OCI-M1 (cell line): ENCODE measurements around the gene GPR42.
"Not testable (repeated sequence)": the region's sequence is repeated elsewhere in the genome, so short reads cannot be mapped to it uniquely, and the experiment has no call there.

Experiments
- DNase-seq: peaks from one replicate; lab custom pipeline; 2025; lab: John Stamatoyannopoulos, UW

Gene GPR42

DNA sequence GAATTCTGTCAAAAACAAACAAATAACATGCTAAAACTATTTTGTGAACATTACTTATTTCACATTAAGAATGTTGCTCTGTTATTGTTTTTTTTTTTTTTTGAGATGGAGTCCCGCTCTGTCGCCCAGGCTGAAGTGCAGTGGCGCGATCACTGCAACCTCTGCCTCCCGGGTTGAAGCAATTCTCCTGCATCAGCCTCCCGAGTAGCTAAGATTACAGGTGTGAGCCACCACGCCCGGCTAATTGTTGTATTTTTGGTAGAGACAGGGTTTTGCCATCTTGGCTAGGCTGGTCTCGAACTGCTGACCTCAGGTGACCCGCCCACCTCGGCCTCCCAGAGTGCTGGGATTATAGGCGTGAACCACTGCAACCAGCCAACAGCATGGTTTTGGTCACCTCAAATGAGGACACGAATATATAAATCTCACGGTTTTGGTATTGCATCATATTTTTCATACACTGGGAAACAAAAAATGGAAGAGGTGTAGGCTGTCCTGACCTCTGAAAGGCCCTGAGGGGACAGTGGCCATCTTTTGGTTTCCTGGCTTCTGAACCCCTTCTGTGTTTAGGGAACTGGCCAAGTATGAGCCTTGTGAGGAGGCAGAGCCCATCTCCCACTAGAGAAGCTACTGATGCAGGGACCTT, 25.5 kb downstream of the GPR42 start:
- DNase-seq, result peak; percentile 21

DNA sequence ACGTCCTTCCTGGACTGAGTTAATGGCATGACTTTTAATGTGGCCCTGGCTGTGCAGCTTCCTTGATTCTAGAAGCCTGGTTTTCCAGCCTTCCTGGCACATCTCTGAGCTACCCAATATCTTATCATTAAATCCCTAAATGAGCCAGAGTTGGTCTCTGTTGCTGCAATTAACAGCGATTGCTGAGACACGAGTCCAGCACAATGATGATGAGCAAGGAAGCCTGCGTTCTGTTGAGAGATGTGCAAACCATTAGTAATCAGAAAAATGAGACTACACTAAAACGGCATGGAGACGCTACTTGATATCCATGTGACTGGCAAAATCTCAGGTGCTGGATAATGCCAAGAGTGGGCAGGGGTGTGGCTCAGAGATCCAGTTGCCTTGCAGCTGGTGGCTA, 26.2 kb downstream of the GPR42 start:
- no peak for DNase-seq

DNA sequence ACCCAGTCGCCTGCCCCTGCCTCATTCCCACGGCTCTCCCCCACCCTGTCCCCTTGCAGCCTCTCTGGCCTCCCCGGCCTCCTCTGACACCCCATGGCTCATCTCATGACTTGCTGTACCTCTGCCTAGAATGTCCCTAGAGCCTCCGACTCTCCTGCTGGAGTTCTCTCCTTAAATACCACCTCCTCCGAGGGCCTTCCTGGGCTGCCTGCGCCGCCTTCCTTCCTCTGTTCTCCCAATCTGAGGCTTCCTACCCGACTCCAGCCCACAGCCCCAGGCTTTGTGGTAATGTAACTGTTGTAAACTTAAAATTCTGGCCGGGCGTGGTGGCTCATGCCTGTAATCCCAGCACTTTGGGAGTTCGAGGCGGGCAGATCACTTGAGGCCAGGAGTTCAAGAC, 27.7 kb downstream of the GPR42 start:
- no peak for DNase-seq

DNA sequence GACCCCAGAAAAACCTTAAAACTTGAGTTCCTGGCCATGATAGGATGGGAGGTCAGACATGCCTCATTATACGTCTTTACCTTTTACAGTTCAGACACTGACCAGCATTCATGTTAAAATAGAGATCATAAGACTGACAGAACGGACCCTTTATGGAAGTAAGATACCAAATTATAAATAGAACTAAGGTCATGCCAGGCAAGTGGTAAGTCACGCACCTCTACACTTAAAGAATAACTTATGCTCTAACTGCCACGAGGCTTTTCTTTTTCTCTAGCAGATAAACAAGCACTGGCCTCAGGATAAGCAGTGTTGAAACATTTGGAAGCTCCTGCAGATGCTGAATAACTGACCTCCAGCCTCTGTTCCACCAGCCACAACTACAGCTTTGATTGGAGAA, 28.4 kb downstream of the GPR42 start:
- DNase-seq, result peak; percentile 18

DNA sequence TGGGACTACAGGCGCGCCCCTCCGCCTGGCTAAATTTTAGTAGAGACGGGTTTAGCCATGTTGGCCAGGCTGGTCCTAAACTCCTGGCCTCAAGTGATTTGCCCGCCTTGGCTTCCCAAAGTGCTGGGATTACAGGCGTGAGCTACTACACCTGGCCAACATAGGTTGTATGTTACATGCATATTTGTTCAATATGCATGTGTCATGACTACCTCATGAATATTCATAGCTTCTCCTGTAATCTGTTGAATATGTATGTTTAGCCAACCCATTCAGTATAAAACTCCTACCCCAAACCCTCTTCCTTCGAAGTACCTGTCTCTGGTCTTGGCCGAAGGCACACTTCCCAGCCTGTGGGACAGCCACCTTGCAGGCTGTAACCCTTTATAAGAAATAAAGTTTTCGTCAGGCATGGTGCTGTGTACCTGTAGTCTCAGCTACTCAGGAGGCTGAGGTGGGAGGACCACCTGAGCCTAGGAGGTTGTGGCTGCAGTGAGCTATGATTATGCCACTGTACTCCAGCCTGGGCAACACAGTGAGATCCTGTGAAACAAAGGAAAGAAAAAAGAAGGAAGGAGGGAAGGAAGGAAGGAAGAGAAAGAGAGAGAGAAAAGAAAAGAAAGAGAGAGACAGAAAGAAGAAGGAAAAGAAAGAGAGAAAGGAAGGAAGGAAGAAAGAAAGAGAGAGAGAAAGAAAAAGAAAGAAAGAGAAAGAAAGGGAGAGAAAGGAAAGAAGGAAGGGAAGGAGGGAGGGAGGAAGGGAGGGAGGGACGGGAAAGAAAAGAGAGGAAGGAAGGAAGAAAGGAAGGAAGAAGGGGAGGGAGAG, 29.3 kb downstream of the GPR42 start:
- DNase-seq, result no peak

DNA sequence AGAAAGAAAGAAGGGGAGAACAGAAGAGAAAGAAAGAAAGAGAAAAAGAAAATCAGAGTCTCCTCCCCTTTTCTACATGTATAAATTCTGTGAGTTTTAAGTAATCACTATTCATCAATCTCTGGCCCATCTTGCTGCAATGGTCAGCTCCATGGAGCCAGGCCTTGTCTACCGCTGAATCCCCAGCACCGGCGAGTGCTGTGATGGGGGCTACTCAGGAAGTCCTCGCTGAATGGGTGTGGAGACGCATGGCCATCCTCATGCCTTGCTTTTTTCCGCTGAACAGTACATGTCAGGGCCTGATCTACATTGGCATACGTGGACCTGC, 29.9 kb downstream of the GPR42 start:
- no peak for DNase-seq

DNA sequence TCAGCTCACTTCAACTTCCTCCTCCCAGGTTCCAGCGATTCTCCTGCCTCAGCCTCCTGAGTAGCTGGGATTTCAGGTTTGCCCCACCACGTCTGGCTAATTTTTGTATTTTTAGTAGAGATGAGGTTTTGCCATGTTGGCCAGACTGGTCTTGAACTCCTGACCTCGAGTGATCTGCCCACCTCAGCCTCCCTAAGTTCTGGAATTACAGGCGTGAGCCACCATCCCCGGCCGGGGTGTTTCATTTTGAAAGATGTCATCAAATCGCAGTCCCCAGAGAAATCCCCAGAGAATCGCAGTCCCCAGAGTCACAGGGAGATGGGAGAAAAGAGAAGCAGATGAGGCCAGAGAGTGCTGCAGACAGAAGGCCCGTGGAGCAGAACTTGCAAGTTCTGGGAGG, 30.5 kb downstream of the GPR42 start:
- DNase-seq, result not testable (repeated sequence)

DNA sequence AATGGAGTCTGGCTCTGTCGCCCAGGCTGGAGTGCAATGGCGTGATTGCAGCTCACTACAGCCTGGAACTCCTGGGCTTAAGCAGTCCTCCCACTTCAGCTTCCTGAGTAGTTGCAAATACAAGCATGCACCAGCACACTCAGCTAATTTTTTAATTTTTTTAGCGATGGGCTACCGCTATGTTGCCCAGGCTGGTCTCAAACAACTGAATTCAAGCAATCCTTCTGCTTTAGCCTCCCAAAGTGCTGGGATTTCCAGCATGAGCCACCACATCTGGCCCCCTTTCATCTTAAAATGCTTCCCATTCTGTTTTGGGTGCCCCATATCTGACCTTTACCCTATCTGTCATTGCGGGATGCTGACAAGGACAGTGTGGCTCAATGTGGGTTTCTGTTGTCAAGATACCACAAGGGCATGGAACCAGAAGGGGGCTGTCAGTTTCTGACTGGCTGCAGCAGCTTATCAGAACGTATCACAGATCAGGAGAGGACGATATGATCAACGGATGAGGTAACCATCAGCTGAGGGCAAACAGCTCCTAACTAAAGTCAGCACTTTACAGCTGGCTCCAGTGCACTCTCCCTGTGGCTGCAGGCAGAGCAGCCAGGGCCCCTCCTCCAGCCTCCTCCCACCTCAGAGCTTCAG, 32.4 kb downstream of the GPR42 start:
- DNase-seq, result peak; percentile 70

DNA sequence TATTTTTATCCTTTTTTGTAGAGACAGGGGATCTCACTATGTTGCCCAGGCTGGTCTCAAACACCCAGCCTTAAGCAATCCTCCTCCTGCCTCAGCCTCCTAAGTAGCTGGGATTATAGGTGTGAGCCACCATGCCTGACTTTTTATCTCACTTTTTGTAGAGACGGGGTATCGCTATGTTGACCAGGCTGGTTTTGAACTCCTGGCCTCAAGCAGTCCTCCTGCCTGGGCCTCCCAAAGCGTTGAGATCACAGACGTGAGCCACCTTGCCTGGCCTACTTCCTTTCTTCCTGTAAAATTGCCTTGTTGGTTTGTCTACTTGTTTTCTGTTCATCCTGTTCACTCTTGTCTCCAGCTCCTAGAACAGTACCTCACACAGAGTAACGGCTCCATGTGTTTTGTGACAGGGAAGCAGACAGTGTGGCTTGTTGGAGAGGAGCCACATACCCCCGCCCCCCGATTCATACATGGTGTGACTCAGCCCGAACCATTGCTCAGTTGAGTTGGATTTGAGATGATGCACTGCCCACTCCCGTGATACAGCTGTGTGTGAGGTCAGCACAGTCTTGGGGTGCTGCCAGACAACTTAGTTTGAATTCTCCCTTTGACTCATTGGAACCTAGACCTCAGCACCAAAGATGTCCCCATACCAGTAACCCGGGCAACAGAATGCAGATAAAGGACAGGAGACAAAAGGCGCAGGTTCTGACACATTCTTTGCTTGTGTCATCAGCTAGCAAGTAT, 34.2 kb downstream of the GPR42 start:
- no peak for DNase-seq

DNA sequence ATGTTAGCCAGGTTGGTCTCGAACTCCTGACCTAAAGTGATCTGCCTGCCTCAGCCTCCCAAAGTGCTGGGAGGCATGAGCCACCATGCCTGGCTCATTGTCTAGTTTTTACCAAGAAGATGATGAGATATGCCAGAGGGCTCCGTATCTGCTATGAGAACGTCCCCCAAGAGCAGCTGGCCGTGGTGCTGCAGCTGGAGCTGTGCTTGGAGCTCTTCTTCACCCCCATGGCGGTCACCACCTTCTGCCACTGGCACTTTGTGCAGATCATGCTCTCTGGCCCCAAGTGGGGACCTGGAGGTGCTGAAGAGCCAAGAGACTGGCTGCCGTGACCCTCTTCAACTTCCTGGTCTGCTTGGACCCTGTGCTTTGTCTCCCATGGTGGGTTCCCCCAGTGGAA, 36.8 kb downstream of the GPR42 start:
- DNase-seq, result no peak

DNA sequence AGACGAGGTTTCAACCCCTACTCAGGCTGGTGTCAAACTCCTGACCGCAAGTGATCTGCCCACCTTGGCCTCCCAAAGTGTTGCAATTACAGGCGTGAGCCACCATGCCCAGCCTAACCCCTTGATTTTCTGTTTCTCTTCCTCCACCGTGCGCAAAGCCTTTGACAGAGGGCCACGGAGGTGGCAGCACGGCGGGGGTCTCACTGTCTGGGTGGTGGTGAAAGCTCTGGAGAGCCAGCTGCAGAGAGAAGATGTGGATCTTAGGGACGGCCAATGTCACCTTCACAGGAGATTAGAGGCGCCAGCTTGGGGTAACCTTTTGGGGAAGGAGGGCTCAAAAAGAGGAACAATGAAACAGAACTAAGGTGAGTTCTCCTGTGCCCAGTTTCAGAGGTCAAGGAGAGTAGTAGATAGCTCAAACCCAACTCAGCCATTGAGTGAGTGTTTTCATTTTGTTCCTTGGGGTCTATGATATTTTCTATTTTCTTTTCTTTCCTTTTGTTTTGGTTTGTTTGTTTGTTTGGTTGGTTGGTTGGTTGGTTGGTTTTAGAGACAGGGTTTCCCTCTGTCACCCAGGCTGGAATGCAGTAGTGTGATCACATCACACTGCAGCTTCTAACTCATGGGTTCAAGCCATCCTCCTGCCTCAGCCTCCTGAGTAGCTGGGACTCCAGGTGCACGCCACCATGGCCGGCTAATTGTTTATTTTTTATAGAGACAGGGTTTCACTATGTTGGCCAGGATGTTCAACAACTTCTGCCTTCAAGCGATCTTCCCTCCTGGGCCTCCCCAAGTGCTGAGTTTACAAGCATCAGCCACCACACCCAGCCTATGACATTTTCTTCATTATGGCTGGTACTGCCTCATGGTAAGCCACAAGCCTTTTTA, 37.7 kb downstream of the GPR42 start:
- DNase-seq, result no peak

DNA sequence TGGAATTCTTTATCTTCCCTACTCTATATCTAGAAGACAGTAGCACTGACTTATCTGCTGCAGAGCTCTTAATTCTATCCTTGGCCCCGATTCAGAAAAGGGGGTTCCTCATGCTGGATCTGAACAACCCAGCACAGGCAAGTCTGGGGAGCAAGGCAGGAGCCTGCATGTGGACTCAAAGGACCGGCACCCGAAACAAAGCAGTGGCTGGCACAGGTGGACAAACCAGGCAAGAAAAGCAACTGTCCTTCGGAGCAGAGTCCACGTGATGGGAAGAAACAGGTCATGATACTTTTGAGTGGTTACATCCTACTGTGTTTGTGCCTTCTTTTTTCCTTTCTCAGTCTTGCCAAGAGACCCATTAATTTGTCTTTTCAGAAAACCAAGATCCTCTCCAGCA, 38.3 kb downstream of the GPR42 start:
- DNase-seq, result no peak

DNA sequence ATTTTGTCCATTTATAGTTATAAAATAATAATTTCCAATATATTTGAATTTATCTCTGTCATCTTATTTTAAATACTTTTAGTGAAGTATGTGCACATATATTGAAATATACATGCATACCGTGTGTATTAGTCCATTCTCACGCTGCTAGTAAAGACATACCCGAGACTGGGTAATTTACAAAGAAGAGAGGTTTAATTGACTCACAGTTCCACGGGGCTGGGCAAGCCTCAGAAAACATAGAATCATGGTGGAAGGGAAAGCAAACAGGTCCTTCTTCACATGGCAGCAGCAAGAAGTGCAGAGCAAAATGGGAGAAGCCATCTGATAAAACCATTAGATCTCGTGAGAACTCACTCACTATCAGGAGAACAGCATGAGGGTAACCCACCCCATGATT, 39.6 kb downstream of the GPR42 start:
- DNase-seq, result no peak

DNA sequence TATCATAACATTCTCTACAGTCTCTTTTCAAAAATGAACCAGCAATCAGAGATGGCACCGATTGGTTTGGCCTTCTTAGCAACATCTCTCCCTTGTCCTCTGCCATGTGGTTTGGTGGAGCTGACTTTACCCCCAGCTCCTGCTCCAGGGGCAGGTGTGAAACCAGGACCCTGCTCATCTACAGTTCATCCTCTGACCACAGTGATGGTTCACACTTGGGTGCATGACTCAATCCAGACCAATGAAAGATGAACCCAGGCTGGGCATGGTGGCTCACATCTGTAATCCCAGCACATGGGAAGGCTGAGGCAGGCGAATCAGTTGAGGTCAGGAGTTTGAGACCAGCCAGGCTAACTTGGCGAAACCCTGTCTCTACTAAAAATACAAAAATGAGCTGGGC, 43.6 kb downstream of the GPR42 start:
- no peak for DNase-seq

DNA sequence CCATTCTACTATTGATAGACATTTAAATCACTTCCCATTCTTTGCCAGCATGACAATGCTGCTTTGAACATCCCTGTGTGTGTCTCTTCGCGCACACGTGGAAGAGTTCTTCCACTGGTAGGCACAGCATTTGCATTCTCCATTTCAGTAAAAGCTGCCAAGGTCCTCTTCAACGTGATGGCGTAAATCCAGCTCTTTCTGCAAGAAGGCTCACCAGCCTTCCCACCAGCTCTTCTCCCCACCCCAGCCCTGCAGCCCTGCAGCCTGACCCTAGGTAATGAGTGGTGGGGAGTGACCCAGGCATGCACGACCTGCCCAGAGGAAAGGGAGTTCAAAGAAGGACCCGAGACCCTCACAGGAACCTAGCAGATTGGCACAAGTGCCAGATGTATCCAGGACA, 45.5 kb downstream of the GPR42 start:
- no peak for DNase-seq

DNA sequence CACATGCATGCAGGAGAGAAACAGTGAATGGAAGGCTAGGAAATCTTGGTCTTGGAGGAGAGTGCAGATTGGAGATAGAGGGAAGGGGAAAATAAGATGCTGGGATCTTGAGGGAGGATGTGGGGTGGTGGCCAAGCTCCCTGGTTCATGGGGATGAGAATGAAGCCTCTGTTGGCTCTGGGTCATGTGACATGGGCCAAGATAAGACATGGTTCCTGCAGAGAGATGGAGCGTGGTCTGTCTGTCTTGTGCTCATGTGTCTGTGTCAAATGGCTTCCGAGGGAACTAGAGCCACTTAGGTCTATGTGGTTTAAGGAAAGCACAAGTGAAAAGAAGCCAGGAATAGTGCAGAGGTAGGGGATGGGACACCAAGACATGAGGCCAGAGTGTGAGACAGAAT, 46.4 kb downstream of the GPR42 start:
- DNase-seq, result no peak

DNA sequence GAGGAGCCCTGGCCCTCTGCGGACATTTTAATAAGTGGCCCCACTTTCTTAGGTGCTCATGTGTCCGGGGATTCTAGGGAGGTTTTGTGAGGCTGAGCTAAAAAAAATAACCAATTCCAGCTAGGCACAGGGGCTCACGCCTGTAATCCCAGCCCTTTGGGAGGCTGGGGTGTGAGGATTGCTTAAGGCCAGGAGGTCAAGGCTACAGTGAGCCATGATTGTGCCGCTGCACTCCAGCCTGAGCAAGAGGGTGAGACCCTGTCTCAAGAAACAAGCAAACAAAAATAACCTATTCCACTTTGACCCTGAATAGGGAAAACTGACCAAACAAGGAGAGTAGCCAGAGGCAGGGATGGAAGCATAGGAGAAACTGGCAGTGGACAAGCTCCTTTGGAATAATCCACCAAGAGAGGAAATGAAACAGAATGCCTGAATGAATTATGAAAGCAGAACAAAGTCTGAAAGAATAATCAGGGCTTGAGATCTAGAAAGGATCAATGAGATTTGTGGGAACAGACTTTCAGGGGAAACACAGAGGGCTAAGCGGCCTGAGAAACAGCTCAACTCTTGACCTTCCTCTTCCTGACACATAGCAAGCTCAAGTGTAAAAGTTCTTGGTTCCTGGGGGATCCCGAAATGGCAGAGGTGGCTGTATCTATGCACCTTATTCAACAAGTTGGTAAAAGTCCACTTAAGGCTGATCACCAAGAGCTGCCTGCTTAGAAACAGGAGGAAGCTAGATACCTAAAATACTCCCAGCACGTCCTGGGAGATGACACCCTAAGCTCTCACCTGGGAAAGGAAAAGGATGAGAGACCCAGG, 47.1 kb downstream of the GPR42 start:
- no peak for DNase-seq

DNA sequence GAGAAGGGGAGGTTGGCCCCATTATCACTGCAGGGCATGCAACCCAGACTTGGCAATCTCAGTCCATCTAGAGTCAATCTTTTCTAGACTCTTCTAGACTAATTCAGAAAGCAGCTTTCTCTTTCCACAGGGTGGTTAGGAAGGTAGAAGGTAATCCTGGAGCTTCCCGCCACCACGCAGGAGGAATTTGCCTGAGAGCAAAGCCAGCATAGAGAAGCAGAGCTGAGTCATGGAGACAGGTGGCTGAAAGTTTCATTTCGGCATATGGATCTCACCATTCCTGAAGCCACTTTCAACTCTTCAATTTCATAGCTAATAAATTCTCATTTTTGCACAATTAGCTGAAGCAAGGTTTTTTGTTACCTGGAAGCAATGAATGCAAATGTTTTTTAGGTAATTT, 48.2 kb downstream of the GPR42 start:
- DNase-seq, result no peak

DNA sequence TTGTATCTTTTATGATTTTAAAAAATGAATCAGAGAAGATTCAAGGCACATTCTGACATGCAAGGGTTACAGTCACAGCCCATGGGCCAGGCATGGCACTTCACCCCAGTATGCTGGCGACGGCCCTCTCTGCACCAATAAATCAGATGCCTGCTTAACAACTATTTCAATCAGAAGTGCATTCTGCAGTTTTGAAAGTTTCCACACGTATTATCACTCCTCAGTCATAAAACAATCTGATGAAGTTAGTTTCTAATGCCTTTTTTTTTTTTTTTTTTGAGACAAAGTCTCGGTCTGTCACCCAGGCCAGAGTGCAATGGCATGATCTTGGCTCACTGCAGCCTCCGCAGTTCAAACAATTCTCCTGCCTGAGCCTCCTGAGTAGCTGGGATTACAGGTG, 48.9 kb downstream of the GPR42 start:
- no peak for DNase-seq

DNA sequence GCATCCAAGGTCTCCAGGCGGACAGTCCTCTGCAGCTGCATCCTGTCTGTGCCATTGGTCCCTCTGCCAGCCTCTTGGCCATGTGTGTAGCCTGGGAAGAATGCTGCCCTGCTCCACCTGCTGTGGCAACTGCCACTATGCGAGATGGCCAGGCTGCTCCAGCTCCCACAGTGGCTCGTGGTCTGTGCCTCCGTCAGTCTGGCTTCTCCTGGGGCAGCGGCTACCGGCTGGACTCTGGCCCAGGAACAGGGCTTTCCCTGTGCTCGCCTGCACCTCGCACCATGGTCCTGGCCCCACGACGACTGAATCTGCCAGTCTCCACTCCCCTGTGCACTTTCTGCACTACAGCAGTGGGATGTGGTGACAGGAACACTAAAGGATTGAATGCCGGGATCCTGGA, 50.5 kb downstream of the GPR42 start:
- DNase-seq, result no peak
